ENCODE results near the gene UBE2D2. TPM values are rescaled to one million over a fixed set of nuclear protein-coding genes. Genes with fewer than 3 reads are reported as not detected.

UBE2D2 gene
- total and polyA plus RNA-seq, 4 donors: 84.1 to 97.8 (median 91.2) TPM

DNA sequence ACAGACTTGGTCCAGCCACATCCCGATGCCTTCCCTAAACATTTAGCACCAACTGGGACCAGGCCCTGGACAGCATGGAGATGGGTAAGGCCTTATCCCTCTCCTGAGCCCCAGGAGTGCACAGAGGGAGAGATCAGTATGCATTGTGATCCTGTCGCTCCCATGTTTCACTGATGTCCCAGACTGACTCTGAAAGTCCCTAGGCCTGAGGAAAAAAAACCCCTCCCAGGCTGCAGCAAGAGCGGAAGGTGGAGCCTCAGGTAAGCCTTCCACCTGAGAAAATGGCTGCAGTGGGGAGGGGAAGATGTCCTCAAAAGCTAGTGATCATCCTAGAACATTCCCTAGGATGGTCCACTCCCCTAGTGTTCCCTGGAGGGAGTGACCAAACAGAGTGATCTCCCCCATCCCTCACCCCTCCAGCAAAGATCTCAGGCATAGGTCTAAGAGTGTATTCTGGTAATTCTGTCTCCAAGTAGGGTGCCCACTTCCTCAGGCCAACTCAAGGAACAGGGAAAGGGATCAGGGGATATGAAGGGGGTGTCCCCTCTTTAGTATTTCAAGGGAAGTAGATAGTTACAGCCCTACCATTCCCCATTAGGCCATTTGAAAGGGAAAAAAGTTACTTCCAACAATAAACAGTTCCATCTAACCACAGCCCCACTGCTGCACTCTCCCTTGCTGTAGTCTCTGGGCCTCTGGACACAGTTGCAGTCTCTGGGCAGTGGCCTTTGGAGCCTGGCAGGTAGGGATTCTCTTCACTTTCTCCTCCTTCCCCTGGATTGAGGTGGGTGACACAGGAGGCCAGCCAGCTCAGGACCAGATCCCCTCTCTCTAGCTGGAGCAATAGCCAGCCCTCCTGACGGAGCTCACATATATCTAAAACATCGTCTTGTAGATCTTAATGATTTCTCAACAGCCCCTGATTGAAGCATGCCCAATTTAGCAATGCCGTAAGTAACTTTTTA lies 80.3 kb downstream of the UBE2D2 start:
- no peak for DNase-seq
- H3K9me3 ChIP-seq (ENCODE audit: control insufficient read depth in 4 of 4, insufficient read depth in 3 of 4, low read length in 3 of 4): no peaks in the 10 kb centered on the region
- no peak for ATAC-seq (ENCODE audit: insufficient read depth, low FRiP score)
- peaks cover 0 to 51% (median 16%) of the 10 kb centered on the region in 5 donors for H3K4me1 ChIP-seq (ENCODE audit: control insufficient read depth in 5 of 5, insufficient read depth in 5 of 5, low read length in 5 of 5)
- no peak overlapping the region for H3K9ac ChIP-seq (ENCODE audit: insufficient read depth in 1 of 2, low read length in 2 of 2)
- 83 to 87% methylated on average over 6 of the region's 6 CpGs for WGBS, 2 donors
- TF ChIP-seq, protein P1, sequence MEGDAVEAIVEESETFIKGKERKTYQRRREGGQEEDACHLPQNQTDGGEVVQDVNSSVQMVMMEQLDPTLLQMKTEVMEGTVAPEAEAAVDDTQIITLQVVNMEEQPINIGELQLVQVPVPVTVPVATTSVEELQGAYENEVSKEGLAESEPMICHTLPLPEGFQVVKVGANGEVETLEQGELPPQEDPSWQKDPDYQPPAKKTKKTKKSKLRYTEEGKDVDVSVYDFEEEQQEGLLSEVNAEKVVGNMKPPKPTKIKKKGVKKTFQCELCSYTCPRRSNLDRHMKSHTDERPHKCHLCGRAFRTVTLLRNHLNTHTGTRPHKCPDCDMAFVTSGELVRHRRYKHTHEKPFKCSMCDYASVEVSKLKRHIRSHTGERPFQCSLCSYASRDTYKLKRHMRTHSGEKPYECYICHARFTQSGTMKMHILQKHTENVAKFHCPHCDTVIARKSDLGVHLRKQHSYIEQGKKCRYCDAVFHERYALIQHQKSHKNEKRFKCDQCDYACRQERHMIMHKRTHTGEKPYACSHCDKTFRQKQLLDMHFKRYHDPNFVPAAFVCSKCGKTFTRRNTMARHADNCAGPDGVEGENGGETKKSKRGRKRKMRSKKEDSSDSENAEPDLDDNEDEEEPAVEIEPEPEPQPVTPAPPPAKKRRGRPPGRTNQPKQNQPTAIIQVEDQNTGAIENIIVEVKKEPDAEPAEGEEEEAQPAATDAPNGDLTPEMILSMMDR (IDR thresholded peaks at IDR 0.05; ENCODE audit: control extremely low read depth, extremely low read depth): no peak
- no peak overlapping the region for H3K4me3 ChIP-seq
- H3K27ac ChIP-seq (ENCODE audit: low read depth in 1 of 2, low read length in 1 of 2): no peak overlapping the region
- H3K27me3 ChIP-seq (ENCODE audit: control insufficient read depth in 3 of 3, insufficient read depth in 3 of 3, low read length in 2 of 3): no peaks in the 10 kb centered on the region
- no peaks in the 10 kb centered on the region for H3K36me3 ChIP-seq (ENCODE audit: control insufficient read depth in 4 of 4, insufficient read depth in 4 of 4, low read length in 4 of 4)

DNA sequence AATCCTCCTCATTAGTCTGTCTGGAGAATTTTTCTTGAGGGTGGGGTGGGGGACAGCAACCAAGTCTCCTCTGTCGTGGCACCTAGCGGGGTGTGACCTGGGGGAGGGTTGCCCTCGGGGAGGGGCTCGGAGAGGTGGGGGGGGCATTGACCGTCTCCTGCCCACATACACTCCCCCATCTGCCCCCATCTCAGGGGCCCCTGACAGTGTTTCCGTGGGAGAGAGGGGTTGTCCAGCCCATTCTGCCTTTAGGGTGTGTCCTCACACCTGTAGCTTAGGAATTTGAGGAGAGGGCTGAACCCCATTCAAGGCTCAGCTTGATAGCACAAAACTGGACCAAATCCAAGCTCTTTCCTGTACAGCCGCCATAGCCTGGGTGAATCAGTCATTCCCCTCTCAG lies 81.1 kb downstream of the UBE2D2 start:
- H3K27ac ChIP-seq (ENCODE audit: low read depth in 1 of 2, low read length in 1 of 2): peak overlapping the region in 1 of 2 donors; percentile 9
- TF ChIP-seq, protein P1 (IDR thresholded peaks at IDR 0.05; ENCODE audit: control extremely low read depth, extremely low read depth): no peak
- ATAC-seq (ENCODE audit: insufficient read depth, low FRiP score): no peak

DNA sequence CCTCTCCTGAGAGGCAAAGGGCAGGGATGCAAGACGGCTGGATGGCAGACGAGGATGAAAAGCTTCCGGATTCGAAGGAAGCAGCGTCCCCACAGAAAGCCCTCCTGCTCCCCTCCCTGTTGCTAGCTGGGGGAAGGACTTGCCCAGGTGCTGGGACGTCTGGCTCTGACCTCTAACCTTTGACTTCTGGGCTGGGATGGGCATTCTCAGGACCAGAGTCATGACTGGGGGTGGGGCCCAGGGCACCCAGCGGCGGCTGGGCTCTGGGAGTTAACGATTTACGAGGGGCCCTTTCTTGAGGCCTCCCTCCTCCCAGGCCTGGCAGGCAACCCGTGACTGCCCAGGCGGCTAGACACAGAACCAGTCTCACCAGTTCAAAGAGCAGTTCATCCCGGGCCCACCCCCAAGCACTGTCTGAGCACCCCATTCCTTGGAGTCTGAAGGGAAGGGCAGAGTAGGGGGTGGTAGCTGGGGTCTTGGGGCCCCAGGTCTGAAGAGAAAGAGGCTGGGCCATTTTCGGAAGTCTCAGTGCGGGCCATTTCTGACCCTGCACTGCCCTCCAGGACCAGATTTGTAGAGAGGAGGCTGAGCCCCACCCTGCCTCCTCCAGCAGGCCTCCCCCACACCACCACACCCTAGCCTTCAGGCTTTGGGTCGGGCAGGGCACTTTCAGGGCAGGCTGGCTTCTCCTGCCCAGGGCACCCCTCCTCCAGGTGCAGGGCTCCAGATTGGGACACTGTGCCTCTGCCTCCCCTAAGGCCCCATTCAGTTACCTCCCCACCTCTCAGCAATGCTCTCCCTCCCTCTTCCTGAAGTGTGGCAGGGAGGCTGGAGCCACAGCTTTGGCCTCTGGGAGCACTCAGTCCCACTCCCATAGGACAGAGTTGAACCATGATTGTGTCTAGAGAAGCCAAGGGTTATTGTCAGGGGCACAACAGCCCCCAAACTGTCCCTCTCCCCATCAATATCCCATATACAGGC lies 82.0 kb downstream of the UBE2D2 start:
- peak overlapping the region in 1 of 2 donors; percentile 3 for H3K9ac ChIP-seq (ENCODE audit: insufficient read depth in 1 of 2, low read length in 2 of 2)
- H3K9me3 ChIP-seq (ENCODE audit: control insufficient read depth in 4 of 4, insufficient read depth in 3 of 4, low read length in 3 of 4): no peaks in the 10 kb centered on the region
- peak overlapping the region in 1 of 2 donors; percentile 36 for H3K27ac ChIP-seq (ENCODE audit: low read depth in 1 of 2, low read length in 1 of 2)
- DNase-seq (peak; percentile 42 to 75 (median 64)), ATAC-seq (ENCODE audit: insufficient read depth, low FRiP score) (no peak)
- 51 to 73% methylated on average over 16 of the region's 16 CpGs for WGBS, 2 donors
- H3K36me3 ChIP-seq (ENCODE audit: control insufficient read depth in 4 of 4, insufficient read depth in 4 of 4, low read length in 4 of 4): no peaks in the 10 kb centered on the region
- TF ChIP-seq, protein P1 (IDR thresholded peaks at IDR 0.05; ENCODE audit: control extremely low read depth, extremely low read depth): no peak
- peaks cover 0 to 51% (median 17%) of the 10 kb centered on the region in 5 donors for H3K4me1 ChIP-seq (ENCODE audit: control insufficient read depth in 5 of 5, insufficient read depth in 5 of 5, low read length in 5 of 5)
- H3K27me3 ChIP-seq (ENCODE audit: control insufficient read depth in 3 of 3, insufficient read depth in 3 of 3, low read length in 2 of 3): no peaks in the 10 kb centered on the region
- H3K4me3 ChIP-seq: no peak overlapping the region

More for the DNA sequence above, 81.1 kb downstream of the UBE2D2 start:
- no peaks in the 10 kb centered on the region for H3K27me3 ChIP-seq (ENCODE audit: control insufficient read depth in 3 of 3, insufficient read depth in 3 of 3, low read length in 2 of 3)
- DNase-seq: peak in 1 of 3 donors; percentile 10
- H3K9ac ChIP-seq (ENCODE audit: insufficient read depth in 1 of 2, low read length in 2 of 2): no peak overlapping the region
- H3K4me1 ChIP-seq (ENCODE audit: control insufficient read depth in 5 of 5, insufficient read depth in 5 of 5, low read length in 5 of 5): peaks cover 0 to 51% (median 13%) of the 10 kb centered on the region in 5 donors
- H3K36me3 ChIP-seq (ENCODE audit: control insufficient read depth in 4 of 4, insufficient read depth in 4 of 4, low read length in 4 of 4): no peaks in the 10 kb centered on the region
- no peaks in the 10 kb centered on the region for H3K9me3 ChIP-seq (ENCODE audit: control insufficient read depth in 4 of 4, insufficient read depth in 3 of 4, low read length in 3 of 4)
- no peak overlapping the region for H3K4me3 ChIP-seq
- WGBS, 2 donors: 58 to 63% methylated on average over 7 of the region's 7 CpGs

Measured in lung (tissue), 12 donors.